HG02981 (cell line): ENCODE measurements around the gene FAU.

Experiments used
- ATAC-seq: cut with Tn5 transposase; IDR thresholded peaks from one replicate; pipeline ENCODE4 v1.9.1; 2021; ENCODE audit warnings: mild to moderate bottlenecking, moderate library complexity; ENCODE audit not compliant: unreplicated experiment

The FAU gene

DNA sequence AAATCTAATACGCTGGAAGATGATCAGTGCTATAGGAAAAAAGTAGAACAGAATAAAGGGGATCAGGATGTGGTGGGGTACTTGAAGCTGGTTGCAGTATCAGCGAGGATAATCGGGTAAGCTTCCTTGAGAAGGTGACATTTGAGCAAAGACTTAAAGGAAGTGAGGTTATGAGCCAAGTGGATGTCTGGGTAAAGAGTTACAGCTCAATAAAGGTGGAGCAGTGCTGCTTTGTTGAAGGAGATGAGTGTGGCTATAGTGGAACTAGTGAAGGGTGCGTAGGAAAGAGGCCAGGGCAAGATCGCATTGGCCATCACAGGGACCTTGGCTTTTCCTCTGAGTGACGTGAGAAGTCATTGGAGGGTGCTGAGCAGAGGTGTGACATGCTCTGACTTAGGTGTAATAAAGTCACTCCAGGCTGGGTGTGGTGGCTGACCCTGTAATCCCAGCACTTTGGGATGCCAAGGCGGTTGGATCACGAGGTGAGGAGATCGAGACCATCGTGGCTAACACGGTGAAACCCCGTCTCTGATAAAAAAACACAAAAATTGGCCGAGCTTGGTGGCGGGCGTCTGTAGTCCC lies 14.7 kb upstream of the FAU start:
- no peak for ATAC-seq

GRCh38 chr11:65135633-65136145 lies 13.8 kb upstream of the FAU start:
- ATAC-seq, result no peak

DNA sequence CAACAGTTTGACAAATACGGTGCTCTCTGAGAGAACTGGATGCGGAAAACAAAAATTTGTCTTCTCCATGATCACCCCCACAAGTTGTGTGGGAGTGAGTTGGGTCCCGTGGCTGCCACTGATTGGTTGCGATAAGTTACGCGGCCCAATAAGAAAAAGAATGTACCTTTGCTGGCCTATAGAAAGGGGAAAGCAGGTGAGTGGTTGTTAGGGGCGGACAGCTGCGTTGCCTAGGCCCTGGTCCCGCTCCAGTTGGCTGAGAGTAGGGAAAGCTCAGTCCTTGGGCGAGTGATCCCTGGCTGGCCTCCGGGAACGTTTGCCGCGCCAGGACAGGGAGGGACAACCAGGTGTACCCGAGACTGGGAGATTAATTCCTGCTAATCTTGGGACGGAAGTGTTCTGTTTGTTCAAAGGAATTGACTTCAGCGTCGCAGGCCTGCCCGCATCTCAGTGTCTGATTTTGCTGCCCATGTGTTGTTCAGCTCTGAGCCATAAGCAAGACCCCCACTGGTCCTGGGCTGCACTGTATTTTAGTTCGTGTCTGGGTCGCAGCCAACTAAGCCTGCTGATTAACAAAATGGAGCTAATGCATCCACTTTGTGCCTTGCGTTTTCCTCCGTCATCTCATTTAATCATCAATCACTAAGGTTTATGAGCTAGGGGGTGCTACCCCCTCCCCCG lies 13.2 kb upstream of the FAU start:
- peak; percentile 63 for ATAC-seq

DNA sequence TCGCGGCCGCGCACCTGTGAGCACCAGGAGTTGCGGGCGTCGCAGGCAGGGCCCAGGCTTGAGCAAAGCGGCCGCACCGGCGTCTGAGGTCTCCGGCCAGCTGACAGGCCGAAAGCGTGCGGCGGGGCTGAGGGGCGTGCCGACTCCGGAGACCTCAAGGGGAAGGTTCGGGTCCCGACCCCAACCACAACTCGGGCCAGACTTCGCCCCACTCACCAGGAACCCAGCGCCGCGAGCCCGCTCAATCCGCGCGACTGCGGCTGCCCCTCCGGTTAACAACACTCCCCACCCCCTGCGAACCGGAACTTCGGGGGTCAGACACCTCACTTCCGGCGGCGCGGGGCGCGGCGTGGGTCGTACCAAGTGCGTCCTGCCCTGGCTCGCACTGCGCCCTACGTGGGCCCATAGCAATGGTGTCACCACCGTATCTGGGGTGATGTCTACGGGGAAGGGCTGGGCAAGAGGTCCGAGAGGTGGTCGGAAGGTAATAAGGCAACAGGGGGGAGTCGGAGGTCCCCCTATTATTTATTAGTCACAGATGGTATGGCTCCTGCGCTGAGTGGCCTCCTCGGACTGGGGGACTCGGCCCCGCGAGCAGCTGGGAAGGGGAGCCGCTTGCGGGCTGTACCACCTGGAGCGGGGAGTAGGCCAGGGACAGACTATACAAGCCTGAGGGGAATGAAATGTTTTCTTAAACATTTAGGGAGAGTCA lies 12.5 kb upstream of the FAU start, which contains the start of gene SYVN1:
SYVN1 (minus strand) TSS at position 280 of the 712 bp plus-strand sequence. CDS start 918 bp downstream, outside the sequence.
- peak; percentile 54 for ATAC-seq

GRCh38 chr11:65133724-65134123 lies 11.8 kb upstream of the FAU start:
- ATAC-seq, result no peak

GRCh38 chr11:65132988-65133700 lies 11.2 kb upstream of the FAU start:
- no peak for ATAC-seq

DNA sequence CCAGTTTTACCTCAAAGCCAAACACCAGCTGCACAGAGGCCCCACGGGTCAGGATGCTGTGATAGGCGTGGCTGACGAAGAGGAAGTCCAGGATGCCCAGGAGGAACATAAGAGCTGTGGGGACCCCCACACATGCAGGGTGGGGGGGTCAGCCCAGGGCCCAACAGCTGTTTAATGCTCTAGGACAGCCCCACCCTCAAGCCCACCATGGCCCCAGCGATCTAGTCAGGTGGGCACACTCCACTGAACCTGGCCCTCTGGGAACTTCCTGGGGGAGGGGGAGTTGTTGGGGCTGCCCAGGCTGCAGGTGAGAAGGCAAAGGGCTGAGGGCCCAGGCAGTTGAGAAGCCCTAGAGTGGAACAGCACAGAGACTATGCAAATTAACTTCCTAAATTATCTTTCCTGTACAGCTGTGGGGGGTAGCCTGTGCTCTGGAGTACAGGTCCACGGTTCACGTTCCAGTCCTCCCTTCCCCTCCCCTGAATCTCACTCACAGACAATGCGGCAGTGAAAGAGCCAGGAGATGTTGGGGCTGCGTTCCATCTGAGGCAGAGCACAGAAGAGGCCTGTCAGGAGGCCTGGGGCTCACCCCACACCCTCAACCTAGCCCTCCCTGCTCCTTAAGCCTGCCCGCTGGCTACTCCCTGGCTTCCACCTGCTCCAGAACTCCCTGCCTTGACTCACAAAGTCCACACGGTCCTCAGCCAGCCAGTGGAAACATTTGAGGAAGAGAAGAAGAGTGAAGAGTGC lies 10.5 kb upstream of the FAU start:
- ATAC-seq, result no peak

DNA sequence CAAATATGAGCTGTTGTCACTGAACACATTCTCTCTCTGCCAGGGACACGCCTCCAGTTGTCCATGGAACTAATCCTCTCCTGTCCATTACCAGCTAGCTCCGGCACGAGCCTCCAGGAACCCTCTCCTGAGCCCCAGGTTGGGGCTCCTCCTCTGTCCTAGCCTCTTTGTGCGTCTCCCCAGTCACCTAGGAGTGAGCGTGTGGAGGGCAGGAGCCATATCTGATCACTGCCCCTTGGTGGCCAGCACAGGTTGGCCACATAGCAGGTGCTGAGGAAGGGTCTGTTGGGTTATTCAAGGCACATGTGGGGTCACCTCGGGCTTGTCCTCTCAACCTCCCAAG lies 9.9 kb upstream of the FAU start:
- ATAC-seq, result no peak

- ATAC-seq, result no peak
Observed at GRCh38 chr11:65131417-65131776, 9.5 kb upstream of the FAU start.

DNA sequence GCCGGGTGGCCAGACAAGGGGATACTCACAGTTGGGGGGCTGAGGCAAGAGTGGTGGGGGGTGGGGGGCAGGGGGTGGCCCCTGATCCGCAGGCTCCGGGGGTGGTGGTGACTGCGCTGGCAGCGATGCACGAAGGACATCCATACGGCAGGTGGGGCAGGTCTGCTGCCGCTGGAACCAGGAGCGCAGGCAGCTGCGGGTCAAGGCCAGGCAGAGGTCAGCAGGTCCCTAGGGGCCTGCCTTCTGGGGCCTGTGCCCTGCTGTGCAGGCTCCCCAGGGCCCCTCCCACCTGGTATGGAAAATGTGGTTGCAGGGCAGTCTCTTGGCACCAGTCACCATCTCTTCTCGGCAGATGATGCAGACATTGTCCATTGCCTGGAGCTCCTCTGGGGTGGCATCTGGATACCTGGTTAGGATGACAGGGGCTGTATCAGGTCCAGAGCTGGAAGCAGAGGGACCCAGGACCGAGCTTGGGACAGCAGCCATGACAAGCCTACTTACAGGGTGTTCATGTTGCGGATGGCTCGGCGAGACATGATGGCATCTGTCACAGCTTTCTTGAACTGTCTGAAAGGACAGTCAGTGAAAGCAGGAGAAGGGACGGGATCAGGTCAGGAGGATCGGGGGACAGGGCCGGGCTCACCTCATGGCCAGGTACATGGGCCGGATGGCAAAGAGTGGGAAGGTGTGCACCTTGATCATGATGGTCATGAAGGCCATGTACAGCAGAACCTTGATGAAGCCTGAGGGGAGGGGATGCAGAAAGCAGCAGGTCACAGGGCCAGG lies 8.9 kb upstream of the FAU start:
- ATAC-seq, result no peak

DNA sequence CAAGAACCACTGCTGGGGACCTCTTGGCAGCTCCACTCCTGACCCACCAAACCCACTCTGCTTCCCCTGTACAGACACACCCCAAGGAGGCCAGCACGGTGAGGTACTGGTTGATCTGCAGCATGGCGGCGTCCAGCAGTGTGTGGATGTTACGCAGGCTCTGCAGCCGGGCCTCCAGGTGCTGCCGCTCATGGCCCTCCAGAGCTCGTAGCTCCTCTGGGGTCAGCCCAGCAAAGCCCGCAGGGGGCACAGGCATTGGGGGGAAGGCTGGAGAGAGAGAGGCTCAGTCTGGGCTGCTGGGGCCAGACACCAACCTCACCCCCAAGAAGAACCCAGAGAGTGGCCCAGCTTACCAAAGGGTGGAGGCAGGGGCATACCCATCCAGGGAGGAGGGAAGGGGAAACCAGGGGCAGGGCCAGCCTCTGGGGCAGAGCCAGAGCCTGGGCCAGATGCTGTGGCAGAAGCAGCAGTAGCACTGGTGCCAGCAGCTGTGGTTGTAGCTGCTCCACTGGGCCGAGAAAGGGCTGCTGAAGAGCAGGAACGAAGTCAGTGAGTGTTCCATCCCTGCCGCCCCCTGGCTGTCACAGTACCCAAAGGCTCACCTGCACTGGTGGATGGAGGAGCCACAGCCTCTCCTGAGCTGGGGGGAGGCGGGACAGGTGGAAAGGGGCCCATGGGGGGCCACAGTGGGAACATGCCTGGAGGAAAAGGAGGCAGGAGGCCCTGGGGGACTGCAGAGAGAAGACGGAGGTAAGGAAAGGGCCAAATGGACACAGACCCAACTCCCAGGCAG lies 7.9 kb upstream of the FAU start:
- no peak for ATAC-seq

- ATAC-seq, result no peak
Observed at GRCh38 chr11:65128182-65129145, 6.5 kb upstream of the FAU start.

- no peak for ATAC-seq
Observed at GRCh38 chr11:65127473-65128181, 5.7 kb upstream of the FAU start.

DNA sequence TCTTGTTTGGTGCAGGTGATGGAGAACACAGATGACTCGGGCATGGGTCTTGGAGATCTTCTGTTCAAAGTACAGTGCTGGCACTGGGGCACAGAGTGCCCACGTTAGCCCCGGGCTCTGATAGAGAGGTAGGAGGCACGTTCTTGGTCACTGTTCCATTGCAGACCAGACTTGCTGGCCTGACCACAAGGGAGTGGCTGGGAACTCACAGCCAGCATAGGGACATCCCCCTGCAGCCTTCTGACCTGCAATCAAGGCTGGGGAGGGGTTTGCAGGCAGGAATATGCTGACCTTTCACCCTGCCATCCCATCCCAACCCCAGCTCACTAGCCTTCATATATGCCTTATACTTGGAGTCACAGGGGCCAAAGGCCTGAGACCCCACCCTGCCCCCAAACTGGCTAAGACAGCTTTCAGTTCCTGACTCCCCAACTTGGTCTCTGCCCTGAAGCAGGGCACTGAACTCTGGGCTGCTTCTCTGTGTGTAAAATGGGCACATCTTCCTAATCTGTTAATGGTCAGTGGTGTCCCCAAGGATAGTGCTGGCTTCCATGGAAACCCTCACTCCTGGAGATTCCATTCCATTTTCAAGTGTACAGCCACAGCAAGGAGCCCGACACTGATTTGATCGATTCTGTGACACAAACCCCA lies 4.8 kb upstream of the FAU start:
- ATAC-seq, result no peak

- no peak for ATAC-seq
Observed at GRCh38 chr11:65125197-65126056, 3.5 kb upstream of the FAU start.
